GM04504 (cell line): ENCODE measurements around the gene CDC34.
A peak's percentile ranks its signal among the peaks of the same experiment; 100 is the strongest.

ENCODE experiments used
- DNase-seq: peaks from one replicate; pipeline ENCODE4 v3.0.0-alpha.2; 2012; ENCODE audit warnings: low read depth

CDC34 gene

DNA sequence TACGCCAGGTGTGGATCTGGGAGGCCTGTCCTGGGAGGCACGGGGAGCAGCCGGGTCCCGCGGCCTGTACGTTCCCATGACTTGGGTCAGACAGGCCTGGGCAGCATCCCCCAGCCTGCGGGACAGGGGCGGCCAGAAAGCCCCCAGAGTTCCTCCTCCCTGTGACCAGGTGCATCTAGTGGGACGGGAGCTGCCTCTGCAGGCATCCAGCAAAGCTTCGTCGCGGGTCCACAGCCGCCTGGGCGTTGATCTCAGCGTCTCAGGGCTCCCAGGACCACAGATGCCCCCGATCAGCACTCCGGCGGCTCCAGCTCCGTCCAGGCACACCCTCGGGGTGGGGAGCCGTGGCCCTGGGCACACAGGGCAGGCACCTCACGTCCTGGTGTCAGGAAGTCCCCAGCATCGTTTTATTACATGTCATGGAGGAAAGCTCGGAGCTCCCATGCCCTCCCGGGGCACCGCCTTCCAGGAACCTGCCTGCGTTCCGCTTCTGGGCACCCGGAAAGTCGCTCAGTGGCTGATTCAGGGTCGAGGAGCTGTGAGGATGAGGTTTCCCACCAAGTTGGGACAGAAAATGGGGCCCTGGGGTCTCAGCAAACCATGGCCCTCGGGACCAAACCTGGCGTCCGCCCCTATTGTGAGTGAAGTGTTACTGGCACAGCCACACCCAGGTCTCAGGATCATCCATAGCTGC lies 10.8 kb downstream of the CDC34 start:
- DNase-seq = no peak

DNA sequence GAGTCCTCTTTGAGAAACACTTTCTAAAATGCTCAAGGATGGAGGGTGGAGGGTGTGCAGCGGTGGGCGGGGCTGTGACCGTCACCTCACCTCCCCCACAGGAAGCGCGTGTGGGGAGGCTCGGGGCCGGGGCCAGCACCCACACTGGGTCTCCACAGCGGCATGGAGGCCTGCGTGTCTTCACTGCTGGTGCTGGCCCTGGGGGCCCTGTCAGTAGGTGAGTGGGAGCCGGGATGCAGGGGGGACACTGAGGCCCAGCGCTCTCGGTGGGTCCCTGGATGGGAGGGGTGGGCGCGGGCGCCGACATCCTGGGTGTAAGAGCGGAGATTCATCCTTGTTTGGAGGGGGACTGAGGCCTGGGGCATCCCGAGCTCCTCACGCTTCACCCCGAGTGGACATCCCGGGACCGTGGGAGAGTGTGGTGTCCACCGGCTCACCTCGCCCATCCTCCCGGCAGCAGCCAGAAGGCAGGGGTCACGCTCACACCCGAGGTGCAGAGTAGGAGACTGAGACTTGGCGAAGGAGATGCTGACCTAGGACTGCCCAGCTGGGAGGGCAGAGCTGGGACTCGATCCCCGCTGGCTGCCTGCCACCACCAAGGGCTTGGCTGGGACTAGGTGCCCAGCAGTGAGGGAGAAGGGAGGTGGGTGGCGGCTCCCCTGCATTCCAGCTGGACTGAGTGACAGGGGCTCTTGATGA lies 12.5 kb downstream of the CDC34 start, which contains the start of gene GZMM:
GZMM (plus strand) TSS at position 144 of the 699 bp plus-strand sequence; CDS start at position 163, 19 bp downstream.
- DNase-seq = no peak

DNA sequence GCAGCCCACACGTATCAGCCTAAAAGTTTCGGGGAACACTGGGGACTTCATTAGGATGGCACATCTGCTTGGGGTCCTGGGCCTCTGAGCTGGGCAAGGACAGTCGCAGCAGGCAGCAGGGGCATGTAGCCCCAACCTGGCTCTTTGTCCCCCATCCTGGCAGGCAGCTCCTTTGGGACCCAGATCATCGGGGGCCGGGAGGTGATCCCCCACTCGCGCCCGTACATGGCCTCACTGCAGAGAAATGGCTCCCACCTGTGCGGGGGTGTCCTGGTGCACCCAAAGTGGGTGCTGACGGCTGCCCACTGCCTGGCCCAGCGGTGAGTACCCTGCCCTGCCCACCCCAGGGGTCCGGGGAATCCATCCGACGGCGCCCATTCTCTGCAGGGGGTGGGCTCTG lies 15.6 kb downstream of the CDC34 start:
- no peak for DNase-seq

DNA sequence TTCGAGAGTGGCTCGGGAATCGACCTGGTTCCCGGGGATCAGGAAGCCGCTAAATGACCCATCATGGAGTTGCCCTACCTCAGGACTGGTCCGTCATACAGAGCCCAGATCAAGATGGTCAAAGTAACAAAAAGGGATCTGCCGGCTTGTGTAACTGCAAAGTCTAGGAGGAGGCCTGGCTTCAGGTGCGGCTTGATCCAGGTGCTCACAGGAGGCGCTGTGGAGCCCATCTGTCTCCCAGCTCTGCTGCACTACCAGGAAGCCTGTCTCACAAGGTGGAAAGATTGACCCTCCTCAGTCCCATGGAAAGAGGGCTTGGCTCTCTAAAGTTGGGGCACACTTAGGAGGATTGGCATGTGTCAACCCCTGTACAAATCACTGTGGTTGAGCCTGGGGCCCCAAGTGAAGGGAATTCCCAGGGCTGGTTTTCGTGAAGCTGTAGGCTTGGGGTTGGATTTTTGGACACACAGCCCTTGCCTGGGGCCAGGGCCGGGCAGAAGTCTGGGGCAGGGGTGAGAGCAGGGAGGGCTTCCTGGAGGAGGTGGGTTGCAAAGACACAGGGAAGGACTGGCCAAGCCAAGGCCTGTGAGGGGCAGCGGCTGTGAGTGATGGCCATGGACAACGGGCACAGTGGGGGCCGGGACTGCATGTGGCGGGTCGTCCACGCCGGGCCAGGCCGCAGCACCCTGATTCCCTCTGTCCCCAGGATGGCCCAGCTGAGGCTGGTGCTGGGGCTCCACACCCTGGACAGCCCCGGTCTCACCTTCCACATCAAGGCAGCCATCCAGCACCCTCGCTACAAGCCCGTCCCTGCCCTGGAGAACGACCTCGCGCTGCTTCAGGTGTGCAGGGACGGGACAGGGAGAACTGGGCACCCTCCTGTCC lies 16.5 kb downstream of the CDC34 start:
- no peak for DNase-seq

DNA sequence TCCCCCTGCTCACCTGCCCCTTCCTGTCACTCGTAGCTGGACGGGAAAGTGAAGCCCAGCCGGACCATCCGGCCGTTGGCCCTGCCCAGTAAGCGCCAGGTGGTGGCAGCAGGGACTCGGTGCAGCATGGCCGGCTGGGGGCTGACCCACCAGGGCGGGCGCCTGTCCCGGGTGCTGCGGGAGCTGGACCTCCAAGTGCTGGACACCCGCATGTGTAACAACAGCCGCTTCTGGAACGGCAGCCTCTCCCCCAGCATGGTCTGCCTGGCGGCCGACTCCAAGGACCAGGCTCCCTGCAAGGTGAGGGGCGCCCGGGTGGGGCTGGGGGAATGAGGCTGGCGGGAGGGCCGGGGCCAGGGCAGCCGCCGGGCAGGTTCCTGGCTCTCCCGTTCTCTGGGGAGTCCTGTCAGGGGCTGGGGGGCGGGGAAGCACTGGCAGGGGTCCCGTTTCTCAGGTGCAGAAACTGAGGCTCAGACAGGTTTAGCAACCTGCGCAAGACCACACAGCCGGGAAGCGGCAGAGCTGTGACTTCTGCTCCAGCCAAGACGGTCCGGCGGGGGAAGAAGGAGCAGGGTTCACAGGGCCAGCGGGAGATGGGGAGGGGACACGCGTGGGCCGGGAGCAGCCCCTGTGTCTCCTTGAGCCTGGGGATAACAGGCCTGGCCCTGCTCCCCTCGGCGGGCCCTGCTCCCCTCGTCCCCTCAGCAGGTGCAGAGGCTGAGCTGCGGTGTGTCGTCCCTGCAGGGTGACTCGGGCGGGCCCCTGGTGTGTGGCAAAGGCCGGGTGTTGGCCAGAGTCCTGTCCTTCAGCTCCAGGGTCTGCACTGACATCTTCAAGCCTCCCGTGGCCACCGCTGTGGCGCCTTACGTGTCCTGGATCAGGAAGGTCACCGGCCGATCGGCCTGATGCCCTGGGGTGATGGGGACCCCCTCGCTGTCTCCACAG lies 17.6 kb downstream of the CDC34 start:
- DNase-seq = no peak

DNA sequence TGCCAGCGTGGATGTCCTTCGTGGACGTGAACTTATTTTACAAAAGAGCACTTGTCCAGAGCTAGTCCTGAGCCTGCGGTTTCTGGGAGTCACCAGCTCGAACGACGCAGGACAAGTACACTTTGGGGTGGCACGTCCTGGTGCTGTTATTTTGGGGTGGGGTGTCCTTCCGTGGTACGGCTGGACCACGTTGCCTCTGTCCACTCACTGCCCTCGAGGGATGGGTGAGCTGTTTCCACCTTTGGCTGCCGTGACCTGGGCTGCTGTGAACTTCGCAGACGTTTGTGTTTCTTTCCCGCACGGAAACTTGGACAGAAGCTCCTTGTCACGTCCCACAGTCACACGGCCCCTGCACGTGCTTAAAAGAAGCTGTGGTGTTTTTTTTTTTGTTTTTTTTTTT lies 23.3 kb downstream of the CDC34 start:
- DNase-seq = no peak

DNA sequence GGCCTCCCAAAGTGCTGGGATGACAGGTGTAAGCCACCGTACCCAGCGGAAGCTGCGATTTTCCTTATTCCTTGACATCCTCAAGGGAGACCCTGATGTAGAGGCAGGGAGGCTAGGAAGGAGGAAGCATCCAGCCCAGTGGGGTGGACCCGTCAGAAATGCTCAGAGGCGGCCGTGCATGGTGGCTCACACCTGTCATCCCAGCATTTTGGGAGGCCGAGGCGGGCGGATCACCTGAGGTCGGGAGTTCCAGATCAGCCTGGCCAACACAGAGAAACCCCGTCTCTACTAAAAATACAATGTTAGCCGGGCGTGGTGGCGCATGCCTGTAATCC lies 23.9 kb downstream of the CDC34 start:
- DNase-seq = no peak

DNA sequence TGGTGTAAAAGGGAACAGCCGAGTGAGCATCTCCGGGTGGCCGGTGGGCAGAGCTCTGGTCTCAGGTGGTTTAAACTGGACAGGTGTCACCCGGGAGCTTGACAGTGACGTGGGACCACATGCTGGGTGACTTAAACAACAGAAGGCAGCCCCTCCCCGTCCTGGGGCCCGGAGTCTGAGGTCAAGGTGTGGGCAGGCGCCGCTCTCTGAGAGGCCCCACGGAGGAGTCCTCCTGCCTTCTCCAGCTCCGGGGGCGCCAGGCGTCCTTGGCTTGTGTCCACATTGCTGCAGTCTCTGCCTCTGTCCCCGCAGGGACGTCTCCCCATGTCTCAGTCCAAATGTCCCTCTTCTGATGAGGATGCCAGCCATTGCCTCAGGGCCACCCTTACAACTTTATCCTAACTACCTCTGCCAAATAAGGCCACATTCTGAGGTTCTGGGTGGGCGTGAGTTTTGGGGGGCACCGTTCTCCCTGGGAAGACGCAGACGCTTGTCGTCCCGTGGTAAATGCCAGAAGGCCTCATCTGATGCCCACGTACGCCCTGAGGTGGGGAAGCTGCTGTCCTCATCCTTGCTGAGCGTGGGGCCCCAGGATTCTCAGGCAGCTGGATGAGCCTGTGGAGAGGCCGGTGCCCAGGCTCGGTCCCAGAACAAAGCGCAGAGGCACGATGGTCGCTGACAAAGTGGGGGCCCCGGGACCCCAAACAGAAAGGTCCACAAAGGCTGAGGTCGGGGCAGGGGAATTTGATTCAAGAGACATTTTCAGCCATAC lies 25.2 kb downstream of the CDC34 start:
- DNase-seq = no peak

DNA sequence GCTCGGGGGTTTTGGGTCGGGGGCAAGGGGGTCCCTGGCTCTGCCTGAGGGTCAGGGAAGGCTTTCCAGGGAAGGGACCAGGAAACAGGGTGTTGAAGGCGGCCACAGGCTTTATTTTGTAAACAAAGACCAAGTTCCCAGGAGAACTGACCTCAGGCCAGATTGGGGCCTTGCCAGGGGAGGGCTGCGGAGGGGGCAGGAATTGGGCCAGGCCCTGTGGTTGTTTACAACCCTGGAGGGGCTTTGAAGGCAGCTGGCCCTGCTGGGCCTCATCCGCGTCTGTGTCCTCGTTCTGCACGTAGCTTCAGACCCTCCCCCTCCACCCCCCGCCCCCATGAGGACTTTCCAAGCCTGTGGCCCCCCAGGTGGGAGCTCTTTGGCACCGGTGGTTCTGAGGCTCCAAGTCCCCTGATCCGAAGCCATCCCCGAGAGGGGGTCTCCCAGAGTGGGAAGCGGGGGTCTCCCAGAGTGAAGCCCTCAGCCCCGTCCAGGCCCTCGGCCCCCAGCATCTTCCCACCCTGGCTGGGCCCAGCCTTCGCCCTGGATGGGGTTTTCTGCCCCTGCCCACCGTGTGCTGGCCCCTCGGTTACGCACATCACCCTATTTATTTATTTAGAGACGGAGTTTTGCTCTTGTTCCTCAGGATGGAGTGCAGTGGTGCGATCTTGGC lies 27.3 kb downstream of the CDC34 start:
- no peak for DNase-seq

DNA sequence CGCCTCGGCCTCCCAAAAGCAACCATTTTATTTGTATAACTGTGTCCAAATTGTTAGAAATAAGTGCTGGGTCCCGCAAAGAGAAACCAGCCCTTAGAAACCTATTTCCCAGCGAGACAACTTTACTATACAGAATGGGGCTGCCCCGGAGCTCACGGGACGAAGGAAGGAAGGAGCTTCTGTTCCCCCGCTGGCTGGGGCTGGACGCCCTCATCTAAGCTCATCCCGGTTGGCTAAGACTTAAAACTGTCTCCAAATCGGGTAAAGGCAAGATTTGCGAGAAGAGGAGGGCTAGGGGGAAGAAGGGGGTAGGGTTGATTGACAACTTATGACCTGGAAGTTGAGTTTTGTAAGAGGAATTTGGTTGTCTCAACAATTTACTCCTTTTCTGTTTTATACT lies 28.6 kb downstream of the CDC34 start:
- no peak for DNase-seq

DNA sequence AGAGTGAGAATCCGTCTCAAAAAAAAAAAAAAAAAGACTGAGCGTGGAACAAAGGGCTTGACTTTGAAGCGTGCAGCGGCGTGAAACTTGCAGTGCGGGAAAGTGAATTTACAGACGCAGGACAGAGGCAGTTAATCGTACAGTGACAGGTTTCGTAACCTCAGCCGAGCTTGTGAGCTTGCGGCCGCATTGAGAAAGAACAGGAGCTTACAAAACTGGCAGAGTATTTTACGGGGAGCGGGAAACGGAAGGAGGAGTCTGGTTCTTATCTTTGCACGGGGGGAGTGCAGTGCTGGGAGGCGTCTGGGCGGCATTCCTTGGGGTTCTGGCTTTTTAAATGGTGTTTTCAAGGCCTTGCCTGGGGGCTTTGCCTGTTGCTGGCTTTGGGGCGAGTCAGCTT lies 34.8 kb downstream of the CDC34 start:
- no peak for DNase-seq

DNA sequence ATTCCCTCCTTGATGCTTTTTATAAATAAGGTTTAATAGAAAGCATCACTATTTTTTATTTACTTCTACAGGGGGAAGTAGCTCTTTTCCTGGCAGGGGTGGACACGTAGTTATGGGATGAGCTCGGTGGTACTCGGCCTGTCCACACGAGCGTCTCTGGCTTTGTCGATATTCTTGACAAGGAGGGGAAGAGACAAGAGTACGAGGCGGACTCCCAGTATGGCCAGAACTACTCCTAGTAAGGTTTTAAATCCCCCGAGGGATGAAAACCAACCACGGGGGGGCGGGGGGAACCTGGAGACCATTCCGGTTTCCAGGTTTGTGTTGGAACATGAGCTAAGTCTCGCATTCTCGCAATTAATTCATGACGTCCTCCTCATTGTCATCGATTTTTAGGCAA lies 35.3 kb downstream of the CDC34 start:
- no peak for DNase-seq

DNA sequence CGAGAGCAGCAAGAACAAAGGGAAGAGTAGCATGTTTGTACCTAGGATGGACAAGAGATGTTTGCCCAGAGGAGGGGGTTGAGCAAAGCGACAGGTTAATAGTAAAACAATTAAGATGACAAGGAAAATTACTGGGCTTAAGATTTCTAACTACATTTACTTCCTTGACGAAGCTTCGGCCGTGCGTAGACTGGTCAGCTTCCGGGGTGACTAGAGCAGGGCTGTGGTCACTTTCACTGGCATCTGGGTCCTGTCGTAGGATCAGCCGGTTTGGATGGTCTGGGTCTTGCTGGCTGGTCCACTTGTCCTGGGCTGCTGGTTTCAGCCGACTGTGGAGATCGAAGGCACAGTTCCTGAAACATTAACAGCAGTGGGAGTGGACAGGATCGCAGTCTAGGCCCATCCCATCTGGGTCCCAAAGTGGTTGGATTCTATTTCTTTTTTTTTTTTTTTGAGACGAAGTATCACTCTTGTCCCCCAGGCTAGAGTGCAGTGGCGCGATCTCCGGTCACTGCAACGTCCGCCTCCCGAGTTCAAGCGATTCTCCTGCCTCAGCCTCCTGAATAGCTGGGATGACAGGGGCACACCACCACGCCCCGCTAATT lies 35.8 kb downstream of the CDC34 start:
- DNase-seq = no peak

DNA sequence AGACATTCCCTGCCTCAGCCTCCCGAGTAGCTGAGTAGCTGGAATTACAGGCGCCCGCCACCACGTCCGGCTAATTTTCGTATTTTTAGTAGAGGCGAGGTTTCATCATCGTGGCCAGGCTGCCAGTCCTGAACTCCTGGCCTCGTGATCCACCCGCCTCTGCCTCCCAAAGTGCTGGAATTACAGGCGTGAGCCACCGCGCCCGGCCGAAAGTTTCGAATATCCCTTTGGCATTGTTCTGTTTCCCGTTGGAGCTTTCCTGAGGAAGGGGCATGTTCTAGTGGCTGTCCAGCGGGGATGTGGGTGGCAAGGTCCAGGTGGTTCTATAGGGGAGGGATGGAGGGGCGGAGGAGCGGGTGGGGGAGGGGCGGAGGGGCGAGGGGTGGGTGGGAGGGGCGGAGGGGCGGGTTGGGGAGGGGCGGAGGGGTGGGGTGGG lies 38.7 kb downstream of the CDC34 start:
- DNase-seq = no peak

DNA sequence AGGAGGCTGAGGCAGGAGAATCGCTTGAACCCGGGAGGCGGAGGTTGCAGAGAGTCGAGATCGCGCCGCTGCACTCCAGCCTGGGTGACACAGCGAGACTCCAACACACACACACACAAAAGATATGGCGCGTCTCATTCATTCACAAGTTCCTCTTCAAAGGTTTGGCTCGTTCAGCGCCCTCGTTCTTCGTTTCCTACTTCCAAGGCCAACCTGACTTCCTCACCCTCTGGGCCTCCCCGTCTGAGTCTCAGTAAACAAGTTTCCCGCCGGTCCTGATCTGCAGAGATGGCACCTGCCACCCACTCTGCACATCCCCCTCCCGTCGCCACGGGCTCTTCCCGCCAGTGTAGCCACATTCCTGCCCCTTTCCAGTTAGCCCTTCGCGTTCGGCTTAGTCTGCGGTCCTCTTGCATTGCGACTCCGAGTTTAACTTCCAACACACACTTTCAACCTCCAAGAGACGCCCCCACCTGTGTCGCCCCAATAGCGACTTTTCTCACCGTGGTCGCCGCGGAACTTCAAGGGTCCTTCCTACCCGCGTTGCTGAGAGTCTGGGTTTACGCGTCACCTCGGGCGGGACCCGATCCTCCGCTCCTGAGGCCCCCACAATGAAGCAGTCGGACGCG lies 39.5 kb downstream of the CDC34 start:
- no peak for DNase-seq

DNA sequence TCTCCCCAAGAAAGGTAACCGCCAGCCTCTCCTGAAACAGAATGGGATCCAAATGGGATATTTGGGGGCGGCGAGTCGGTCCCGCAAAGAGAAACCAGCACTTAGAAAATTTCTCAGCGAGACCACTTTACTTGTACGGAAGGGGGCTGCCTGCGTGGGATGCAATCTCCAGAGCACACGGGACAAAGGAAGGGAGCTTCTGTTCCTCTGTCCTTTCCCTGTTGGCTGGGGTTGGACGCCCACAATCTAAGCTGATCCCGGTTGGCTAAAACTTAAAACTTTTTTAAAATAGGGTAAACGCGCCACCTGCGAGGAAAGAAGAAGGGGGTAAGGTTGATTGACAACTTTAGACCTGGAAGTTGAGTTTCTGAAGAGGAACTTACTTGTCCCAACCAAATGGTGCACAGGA lies 40.0 kb downstream of the CDC34 start:
- no peak for DNase-seq

DNA sequence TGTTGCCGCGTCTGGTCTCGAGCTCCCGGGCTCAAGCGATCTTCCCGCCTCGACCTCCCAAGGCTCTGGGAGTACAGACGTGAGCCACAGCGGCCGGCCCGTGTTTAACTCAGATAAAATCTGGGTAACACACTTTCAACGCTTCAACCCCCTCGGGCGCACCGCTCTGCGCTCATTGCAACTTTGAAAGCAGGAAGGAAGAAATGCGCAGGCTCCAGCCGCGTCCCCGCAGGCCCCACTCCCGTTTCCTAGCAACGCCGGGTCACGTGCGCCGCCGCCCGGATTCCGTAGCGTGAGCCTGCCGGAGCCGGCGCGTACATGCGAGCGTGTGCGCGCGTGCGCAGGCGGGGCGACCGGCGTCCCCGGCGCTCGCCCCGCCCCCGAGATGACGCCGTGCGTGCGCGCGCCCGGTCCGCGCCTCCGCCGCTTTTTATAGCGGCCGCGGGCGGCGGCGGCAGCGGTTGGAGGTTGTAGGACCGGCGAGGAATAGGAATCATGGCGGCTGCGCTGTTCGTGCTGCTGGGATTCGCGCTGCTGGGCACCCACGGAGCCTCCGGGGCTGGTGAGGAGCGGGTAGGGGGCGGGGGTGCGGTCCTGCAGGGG lies 40.7 kb downstream of the CDC34 start, which contains the start of gene BSG:
BSG (plus strand) TSS at position 457 of the 603 bp plus-strand sequence; CDS start at position 496, 39 bp downstream.
- peak; percentile 94 for DNase-seq

DNA sequence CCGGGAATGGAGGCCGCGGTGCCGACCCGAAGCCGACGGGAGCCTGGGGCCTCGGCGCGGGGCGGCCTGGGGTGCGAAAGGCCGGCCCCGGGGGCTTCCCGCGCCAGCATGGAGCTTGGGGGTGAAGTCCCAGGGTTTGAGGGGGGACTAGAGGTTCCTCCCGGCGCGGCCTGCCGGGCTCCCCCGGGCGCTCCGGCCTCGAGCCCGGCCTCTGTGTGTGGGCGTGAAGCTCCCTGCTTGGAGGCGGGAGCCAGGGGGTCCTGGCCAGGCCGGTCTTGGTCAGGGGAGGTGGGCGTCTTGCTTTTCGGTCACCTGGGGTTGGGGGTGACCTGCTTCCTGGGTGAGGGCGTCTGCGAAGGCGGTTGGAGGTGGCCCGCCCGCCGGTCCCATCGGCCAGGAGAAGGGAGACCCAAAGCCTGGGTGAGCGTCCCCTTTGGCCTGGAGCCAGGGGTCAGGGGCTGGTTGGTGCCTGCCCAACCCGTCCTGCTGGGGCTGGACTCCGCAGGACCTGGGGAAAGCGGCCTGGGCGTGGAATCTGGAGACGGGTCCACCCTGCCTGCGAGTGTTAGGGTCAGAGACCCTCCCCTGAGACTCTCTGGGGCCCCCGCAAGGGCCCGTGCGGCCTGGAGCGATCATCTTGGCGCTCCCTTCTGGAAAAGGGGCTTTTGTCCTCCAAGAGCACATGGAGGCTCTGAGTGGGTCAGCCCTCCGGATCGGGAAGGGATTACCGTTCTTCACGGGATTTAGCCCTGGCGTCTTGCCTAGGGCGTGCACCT lies 41.4 kb downstream of the CDC34 start:
- DNase-seq = no peak
